Measurements from ENCODE around the gene PPIE. TPM values are rescaled to one million over a fixed set of nuclear protein-coding genes. Genes with fewer than 3 reads are reported as not detected.
A peak's percentile ranks its signal among the peaks of the same experiment; 100 is the strongest.

The PPIE gene
- 41.6 TPM for polyA plus RNA-seq (ENCODE audit: insufficient read length)

GRCh38 chr1:39738622-39739366 is at the start of gene PPIE:
Gene PPIE (plus strand): TSS chr1:39738882. CDS start chr1:39738901, 19 bp downstream.
- DNase-seq = peak; percentile 87

- no peak for DNase-seq
These were observed 49.5 kb upstream of the PPIE start for GRCh38 chr1:39689214-39689613.

- DNase-seq = no peak
These were observed 49.0 kb upstream of the PPIE start for GRCh38 chr1:39689635-39690034.

GRCh38 chr1:39690225-39690624 is 48.5 kb upstream of the PPIE start:
- DNase-seq = no peak

GRCh38 chr1:39690794-39691382 is 47.8 kb upstream of the PPIE start:
- DNase-seq = no peak

- peak; percentile 73 for DNase-seq
These were observed 47.1 kb upstream of the PPIE start, which contains the start of gene HPCAL4 for GRCh38 chr1:39691383-39692151. Gene HPCAL4 (minus strand): TSS chr1:39691433. CDS start chr1:39684603, 6,830 bp downstream.

GRCh38 chr1:39692152-39693074 is 46.3 kb upstream of the PPIE start:
- DNase-seq = no peak

GRCh38 chr1:39694026-39694425 is 44.7 kb upstream of the PPIE start:
- DNase-seq = no peak

- DNase-seq = no peak
These were observed 43.7 kb upstream of the PPIE start for GRCh38 chr1:39695016-39695415.

- DNase-seq = no peak
These were observed 42.2 kb upstream of the PPIE start for GRCh38 chr1:39696448-39696847.

- DNase-seq = no peak
These were observed 40.1 kb upstream of the PPIE start for GRCh38 chr1:39698568-39698967.

GRCh38 chr1:39699419-39699818 is 39.3 kb upstream of the PPIE start:
- DNase-seq = no peak

GRCh38 chr1:39700348-39700747 is 38.3 kb upstream of the PPIE start:
- DNase-seq = no peak

GRCh38 chr1:39701049-39701439 is 37.6 kb upstream of the PPIE start:
- DNase-seq = no peak

- DNase-seq = no peak
These were observed 33.9 kb upstream of the PPIE start for GRCh38 chr1:39704757-39705156.

- DNase-seq = no peak
These were observed 31.2 kb upstream of the PPIE start for GRCh38 chr1:39707506-39707905.

GRCh38 chr1:39711104-39711965 is 27.3 kb upstream of the PPIE start:
- no peak for DNase-seq

GRCh38 chr1:39711966-39712340 is 26.7 kb upstream of the PPIE start:
- DNase-seq = no peak

GRCh38 chr1:39713557-39713956 is 25.1 kb upstream of the PPIE start:
- DNase-seq = no peak

GRCh38 chr1:39717809-39718208 is 20.9 kb upstream of the PPIE start:
- DNase-seq = no peak
